Thyroid gland (tissue), 4 donors: ENCODE data around the gene FZD4.

Experiments
- POLR2A ChIP-seq, 2 donors: fragments of 450-650 bp; IDR thresholded peaks; one replicate each; pipeline ENCODE4 v1.6.1; 2017; ENCODE audit warnings: antibody characterized with exemption in 2 of 2, mild to moderate bottlenecking in 2 of 2, moderate library complexity in 1 of 2
- TF ChIP-seq, protein P1 (sequence below), 6 experiments: fragments of 200-600 bp in 3 of 6; fragments of 450-650 bp in 3 of 6; sonication (generic) in 3 of 6; IDR thresholded peaks; one replicate each; pipeline ENCODE4 v1.5.1; 2016 to 2019; ENCODE audit warnings: antibody characterized with exemption in 6 of 6, mild to moderate bottlenecking in 2 of 6, inconsistent platforms in 1 of 6, moderate library complexity in 1 of 6

DNA sequence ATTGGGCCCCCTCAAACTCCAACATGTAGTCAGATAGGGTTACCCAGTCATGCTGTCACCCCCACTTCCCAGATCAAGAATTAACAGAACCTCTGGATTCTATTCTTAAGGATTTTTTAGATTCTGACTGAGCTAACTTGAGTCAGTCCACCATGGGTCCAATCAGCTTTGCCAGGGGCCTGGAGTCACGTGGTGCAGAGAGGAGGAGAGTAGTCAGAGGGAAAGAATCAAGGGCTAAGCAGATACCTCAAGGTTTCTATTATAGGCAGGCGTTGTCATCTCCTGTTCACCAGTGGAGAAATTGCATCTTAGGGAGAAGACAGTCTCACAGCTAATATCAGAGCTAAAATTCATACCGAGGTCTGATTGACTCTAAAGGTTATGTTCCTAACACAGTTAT, 28.2 kb downstream of the FZD4 start:
- TF ChIP-seq, protein P1, sequence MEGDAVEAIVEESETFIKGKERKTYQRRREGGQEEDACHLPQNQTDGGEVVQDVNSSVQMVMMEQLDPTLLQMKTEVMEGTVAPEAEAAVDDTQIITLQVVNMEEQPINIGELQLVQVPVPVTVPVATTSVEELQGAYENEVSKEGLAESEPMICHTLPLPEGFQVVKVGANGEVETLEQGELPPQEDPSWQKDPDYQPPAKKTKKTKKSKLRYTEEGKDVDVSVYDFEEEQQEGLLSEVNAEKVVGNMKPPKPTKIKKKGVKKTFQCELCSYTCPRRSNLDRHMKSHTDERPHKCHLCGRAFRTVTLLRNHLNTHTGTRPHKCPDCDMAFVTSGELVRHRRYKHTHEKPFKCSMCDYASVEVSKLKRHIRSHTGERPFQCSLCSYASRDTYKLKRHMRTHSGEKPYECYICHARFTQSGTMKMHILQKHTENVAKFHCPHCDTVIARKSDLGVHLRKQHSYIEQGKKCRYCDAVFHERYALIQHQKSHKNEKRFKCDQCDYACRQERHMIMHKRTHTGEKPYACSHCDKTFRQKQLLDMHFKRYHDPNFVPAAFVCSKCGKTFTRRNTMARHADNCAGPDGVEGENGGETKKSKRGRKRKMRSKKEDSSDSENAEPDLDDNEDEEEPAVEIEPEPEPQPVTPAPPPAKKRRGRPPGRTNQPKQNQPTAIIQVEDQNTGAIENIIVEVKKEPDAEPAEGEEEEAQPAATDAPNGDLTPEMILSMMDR (IDR thresholded peaks at IDR 0.05) = no peak
- TF ChIP-seq POLR2A (IDR thresholded peaks at IDR 0.05) = no peak
